Breast epithelium (tissue), 4 donors: ENCODE results near the gene S100G. TPM values are rescaled to one million over a fixed set of nuclear protein-coding genes. Genes with fewer than 3 reads are reported as not detected.

ENCODE experiments used
- DNase-seq, 2 donors: peaks; one replicate each; pipeline ENCODE4 v3.0.0-alpha.2; 2019; ENCODE audit warnings: low spot score in 2 of 2
- H3K27ac ChIP-seq, 2 donors: fragments of 200-600 bp; sonication (generic) in 1 of 2; one replicate each; pipeline ENCODE4 v1.5.1; 2016 to 2019; ENCODE audit warnings: mild to moderate bottlenecking in 1 of 2
- H3K27me3 ChIP-seq, 2 donors: fragments of 200-600 bp; sonication (generic) in 1 of 2; one replicate each; pipeline versions ENCODE4 v1.5.1 to v1.6.0; 2017 to 2019; ENCODE audit warnings: control low read depth in 1 of 2, mild to moderate bottlenecking in 1 of 2
- H3K36me3 ChIP-seq: fragments of 200-600 bp; one replicate; pipeline ENCODE4 v1.5.1; 2019
- H3K4me1 ChIP-seq, 2 donors: fragments of 200-600 bp; sonication (generic); one replicate each; pipeline ENCODE4 v1.5.1; 2016 to 2019; ENCODE audit warnings: control low read depth in 1 of 2
- H3K4me3 ChIP-seq, 3 donors: fragments of 200-600 bp; sonication (generic); 1 replicate in 2 of 3; 2 replicates in 1 of 3; pipeline ENCODE4 v1.5.1; 2016 to 2019; ENCODE audit warnings: mild to moderate bottlenecking in 3 of 3, moderate library complexity in 2 of 3
- H3K9me3 ChIP-seq, 2 donors: fragments of 200-600 bp; sonication (generic) in 1 of 2; one replicate each; pipeline ENCODE4 v1.5.1; 2016 to 2019; ENCODE audit warnings: control low read depth in 1 of 2
- CTCF ChIP-seq, 3 donors: fragments of 450-650 bp; IDR thresholded peaks; one replicate each; pipeline ENCODE4 v1.5.1; 2016 to 2017; ENCODE audit warnings: antibody characterized with exemption in 3 of 3, mild to moderate bottlenecking in 3 of 3, moderate library complexity in 3 of 3
- POLR2A ChIP-seq: fragments of 450-650 bp; IDR thresholded peaks from one replicate; pipeline ENCODE4 v1.6.1; 2016; ENCODE audit warnings: antibody characterized with exemption, mild to moderate bottlenecking, moderate library complexity
- POLR2AphosphoS5 ChIP-seq, 3 donors: sonication (generic); formaldehyde crosslinking; IDR thresholded peaks; one replicate each; pipeline ENCODE4 v1.6.1; 2017; ENCODE audit warnings: antibody characterized with exemption in 3 of 3
- intact Hi-C: fragments of 100-400 bp; cut with DNase I; formaldehyde crosslinking; loops from one replicate; pipeline ENCODE4 v1.15.1; 2023; ENCODE audit warnings: low total_unique reads
- total RNA-seq, 3 donors: library from RNA; depleted of rRNA; stranded (reverse); fragments of >200 nt; gene quantifications; one replicate each; pipeline ENCODE4 v1.1.0, GENCODE V29; 2016

Gene S100G
- total RNA-seq, 3 donors from 2014 or later: 1.6 TPM; not detected in 2

- no peak overlapping the region for H3K27ac ChIP-seq
- TF ChIP-seq POLR2A (no peak), CTCF (IDR thresholded peaks at IDR 0.05) (no peak), POLR2AphosphoS5 (IDR thresholded peaks at IDR 0.05) (no peak)
- no peaks in the 10 kb centered on the region for H3K36me3 ChIP-seq
- no peaks in the 10 kb centered on the region for H3K9me3 ChIP-seq
- no peak overlapping the region for H3K4me3 ChIP-seq
- intact Hi-C loops: no loop called here
- H3K27me3 ChIP-seq: peaks cover 0 to 12% of the 10 kb centered on the region in 2 donors
- H3K4me1 ChIP-seq: no peaks in the 10 kb centered on the region
- DNase-seq: no peak
Measured at GRCh38 chrX:16635596-16635995, 14.4 kb upstream of the S100G start.

- intact Hi-C loops: no loop called here
- Histone ChIP-seq H3K4me1 (no peaks in the 10 kb centered on the region), H3K27me3 (peaks cover 0 to 12% of the 10 kb centered on the region in 2 donors), H3K4me3 (no peak overlapping the region), H3K36me3 (no peaks in the 10 kb centered on the region), H3K27ac (no peak overlapping the region), H3K9me3 (no peaks in the 10 kb centered on the region)
- no peak for DNase-seq
- TF ChIP-seq CTCF (IDR thresholded peaks at IDR 0.05): no peak
- TF ChIP-seq POLR2AphosphoS5 (IDR thresholded peaks at IDR 0.05): no peak
- no peak for TF ChIP-seq POLR2A
Measured at GRCh38 chrX:16638533-16638932, 11.4 kb upstream of the S100G start.

- Histone ChIP-seq H3K27me3 (peaks cover 0 to 17% of the 10 kb centered on the region in 2 donors), H3K4me1 (no peaks in the 10 kb centered on the region), H3K9me3 (no peaks in the 10 kb centered on the region), H3K36me3 (no peaks in the 10 kb centered on the region), H3K4me3 (no peak overlapping the region), H3K27ac (no peak overlapping the region)
- DNase-seq: no peak
- intact Hi-C loops: no loop called here
- no peak for TF ChIP-seq POLR2AphosphoS5 (IDR thresholded peaks at IDR 0.05)
- no peak for TF ChIP-seq POLR2A
- TF ChIP-seq CTCF (IDR thresholded peaks at IDR 0.05): no peak
Measured at GRCh38 chrX:16639966-16640365, 10.0 kb upstream of the S100G start.

GRCh38 chrX:16640823-16641222 is 9.1 kb upstream of the S100G start:
- Histone ChIP-seq H3K27ac (no peak overlapping the region), H3K4me1 (no peaks in the 10 kb centered on the region), H3K36me3 (no peaks in the 10 kb centered on the region), H3K27me3 (peaks cover 0 to 19% of the 10 kb centered on the region in 2 donors), H3K9me3 (no peaks in the 10 kb centered on the region), H3K4me3 (no peak overlapping the region)
- intact Hi-C loops: no loop called here
- TF ChIP-seq CTCF (IDR thresholded peaks at IDR 0.05) (no peak), POLR2AphosphoS5 (IDR thresholded peaks at IDR 0.05) (no peak), POLR2A (no peak)
- no peak for DNase-seq

GRCh38 chrX:16643176-16643575 is 6.8 kb upstream of the S100G start:
- Histone ChIP-seq H3K36me3 (no peaks in the 10 kb centered on the region), H3K27me3 (peaks cover 0 to 28% of the 10 kb centered on the region in 2 donors), H3K4me1 (no peaks in the 10 kb centered on the region), H3K9me3 (no peaks in the 10 kb centered on the region), H3K27ac (no peak overlapping the region), H3K4me3 (no peak overlapping the region)
- no peak for DNase-seq
- TF ChIP-seq CTCF (IDR thresholded peaks at IDR 0.05) (no peak), POLR2A (no peak), POLR2AphosphoS5 (IDR thresholded peaks at IDR 0.05) (no peak)
- intact Hi-C loops: no loop called here
